Tibial nerve (tissue), 4 donors: ENCODE data around the gene MYO18B. TPM values are rescaled to one million over a fixed set of nuclear protein-coding genes. Genes with fewer than 3 reads are reported as not detected.

Experiments used
- DNase-seq, 2 donors: peaks; one replicate each; pipeline ENCODE4 v3.0.0-alpha.2; 2019; ENCODE audit warnings: low spot score in 2 of 2
- H3K27ac ChIP-seq, 4 donors: fragments of 200-600 bp; sonication (generic) in 3 of 4; one replicate each; pipeline ENCODE4 v1.5.1; 2017 to 2019; ENCODE audit warnings: mild to moderate bottlenecking in 1 of 4
- H3K27me3 ChIP-seq, 2 donors: fragments of 200-600 bp; sonication (generic) in 1 of 2; one replicate each; pipeline versions ENCODE4 v1.5.1 to v1.6.0; 2017 to 2019
- H3K36me3 ChIP-seq, 3 donors: fragments of 200-600 bp; sonication (generic); one replicate each; pipeline ENCODE4 v1.5.1; 2018 to 2019
- H3K4me1 ChIP-seq, 4 donors: fragments of 200-600 bp; sonication (generic) in 3 of 4; one replicate each; pipeline ENCODE4 v1.5.1; 2017 to 2019
- H3K4me3 ChIP-seq, 4 donors: fragments of 200-600 bp; sonication (generic) in 3 of 4; one replicate each; pipeline ENCODE4 v1.5.1; 2017 to 2019; ENCODE audit warnings: mild to moderate bottlenecking in 1 of 4, moderate library complexity in 1 of 4
- H3K9me3 ChIP-seq, 4 donors: fragments of 200-600 bp; sonication (generic) in 3 of 4; one replicate each; pipeline ENCODE4 v1.5.1; 2017 to 2019
- EP300 ChIP-seq, 2 donors: sonication (generic); formaldehyde crosslinking; IDR thresholded peaks; one replicate each; pipeline ENCODE4 v1.6.1; 2017; ENCODE audit warnings: antibody characterized with exemption in 2 of 2, mild to moderate bottlenecking in 1 of 2
- POLR2A ChIP-seq, 2 donors: fragments of 450-650 bp; IDR thresholded peaks; one replicate each; pipeline ENCODE4 v1.6.1; 2017; ENCODE audit warnings: antibody characterized with exemption in 2 of 2, mild to moderate bottlenecking in 2 of 2, moderate library complexity in 2 of 2
- WGBS, 2 donors: methylation state at CpG; one replicate each; pipeline ENCODE4 v1.1.5; 2018; 5-methylcytosine and 5-hydroxymethylcytosine counted together
- total RNA-seq, 4 donors: library from RNA; depleted of rRNA; stranded (reverse); fragments of >200 nt; gene quantifications; one replicate each; pipeline ENCODE4 v1.1.0, GENCODE V29; 2016
- TF ChIP-seq, protein P1 (sequence below), 5 experiments: fragments of 200-600 bp in 3 of 5; fragments of 450-650 bp in 2 of 5; sonication (generic) in 3 of 5; IDR thresholded peaks; one replicate each; pipeline ENCODE4 v1.5.1; 2016 to 2019; ENCODE audit warnings: antibody characterized with exemption in 5 of 5, mild to moderate bottlenecking in 3 of 5, moderate library complexity in 2 of 5

Gene MYO18B
- total RNA-seq, 4 donors from 2014 or later, result under 0.01 TPM; not detected in 2

DNA sequence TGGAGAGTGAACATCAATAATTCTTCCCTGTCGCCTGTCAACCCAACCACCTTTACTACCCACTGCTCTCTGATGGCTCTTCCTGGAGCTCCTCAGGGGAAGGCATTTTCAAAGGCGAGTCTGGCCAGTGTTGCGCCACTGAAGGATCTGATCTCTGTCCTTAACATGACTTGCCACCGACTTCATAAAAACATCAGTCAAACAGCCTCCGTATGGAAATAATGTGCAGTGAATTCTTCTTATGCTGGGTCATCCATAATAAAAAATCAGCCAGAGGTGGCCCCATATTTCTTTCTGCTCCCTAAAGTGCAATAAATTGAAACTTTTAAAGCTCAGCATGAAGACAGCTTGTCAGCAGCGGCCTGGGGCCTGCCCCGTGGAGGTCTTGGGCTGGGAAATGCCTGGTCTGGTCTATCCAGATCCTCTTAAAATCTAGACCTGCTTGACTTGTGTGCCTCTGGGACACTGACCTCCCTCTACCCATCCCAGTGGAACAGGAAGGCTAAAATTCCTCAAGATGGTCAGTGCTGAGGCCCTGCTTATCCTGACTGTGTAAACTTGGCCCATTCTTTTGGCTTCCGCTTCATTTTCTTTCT, 199.5 kb downstream of the MYO18B start:
- WGBS, 2 donors, result 42 to 48% methylated on average over 8 of the region's 8 CpGs
- DNase-seq, result no peak
- H3K9me3 ChIP-seq, result peaks cover 0 to 9% (median 0%) of the 10 kb centered on the region in 4 donors
- H3K4me3 ChIP-seq, result no peak overlapping the region
- TF ChIP-seq POLR2A (IDR thresholded peaks at IDR 0.05) (no peak), EP300 (IDR thresholded peaks at IDR 0.05) (no peak)
- TF ChIP-seq, protein P1, sequence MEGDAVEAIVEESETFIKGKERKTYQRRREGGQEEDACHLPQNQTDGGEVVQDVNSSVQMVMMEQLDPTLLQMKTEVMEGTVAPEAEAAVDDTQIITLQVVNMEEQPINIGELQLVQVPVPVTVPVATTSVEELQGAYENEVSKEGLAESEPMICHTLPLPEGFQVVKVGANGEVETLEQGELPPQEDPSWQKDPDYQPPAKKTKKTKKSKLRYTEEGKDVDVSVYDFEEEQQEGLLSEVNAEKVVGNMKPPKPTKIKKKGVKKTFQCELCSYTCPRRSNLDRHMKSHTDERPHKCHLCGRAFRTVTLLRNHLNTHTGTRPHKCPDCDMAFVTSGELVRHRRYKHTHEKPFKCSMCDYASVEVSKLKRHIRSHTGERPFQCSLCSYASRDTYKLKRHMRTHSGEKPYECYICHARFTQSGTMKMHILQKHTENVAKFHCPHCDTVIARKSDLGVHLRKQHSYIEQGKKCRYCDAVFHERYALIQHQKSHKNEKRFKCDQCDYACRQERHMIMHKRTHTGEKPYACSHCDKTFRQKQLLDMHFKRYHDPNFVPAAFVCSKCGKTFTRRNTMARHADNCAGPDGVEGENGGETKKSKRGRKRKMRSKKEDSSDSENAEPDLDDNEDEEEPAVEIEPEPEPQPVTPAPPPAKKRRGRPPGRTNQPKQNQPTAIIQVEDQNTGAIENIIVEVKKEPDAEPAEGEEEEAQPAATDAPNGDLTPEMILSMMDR (IDR thresholded peaks at IDR 0.05), result no peak
- peaks cover 0 to 3% of the 10 kb centered on the region in 2 donors for H3K27me3 ChIP-seq
- H3K36me3 ChIP-seq, result no peaks in the 10 kb centered on the region
- H3K27ac ChIP-seq, result no peak overlapping the region
- H3K4me1 ChIP-seq, result no peaks in the 10 kb centered on the region

DNA sequence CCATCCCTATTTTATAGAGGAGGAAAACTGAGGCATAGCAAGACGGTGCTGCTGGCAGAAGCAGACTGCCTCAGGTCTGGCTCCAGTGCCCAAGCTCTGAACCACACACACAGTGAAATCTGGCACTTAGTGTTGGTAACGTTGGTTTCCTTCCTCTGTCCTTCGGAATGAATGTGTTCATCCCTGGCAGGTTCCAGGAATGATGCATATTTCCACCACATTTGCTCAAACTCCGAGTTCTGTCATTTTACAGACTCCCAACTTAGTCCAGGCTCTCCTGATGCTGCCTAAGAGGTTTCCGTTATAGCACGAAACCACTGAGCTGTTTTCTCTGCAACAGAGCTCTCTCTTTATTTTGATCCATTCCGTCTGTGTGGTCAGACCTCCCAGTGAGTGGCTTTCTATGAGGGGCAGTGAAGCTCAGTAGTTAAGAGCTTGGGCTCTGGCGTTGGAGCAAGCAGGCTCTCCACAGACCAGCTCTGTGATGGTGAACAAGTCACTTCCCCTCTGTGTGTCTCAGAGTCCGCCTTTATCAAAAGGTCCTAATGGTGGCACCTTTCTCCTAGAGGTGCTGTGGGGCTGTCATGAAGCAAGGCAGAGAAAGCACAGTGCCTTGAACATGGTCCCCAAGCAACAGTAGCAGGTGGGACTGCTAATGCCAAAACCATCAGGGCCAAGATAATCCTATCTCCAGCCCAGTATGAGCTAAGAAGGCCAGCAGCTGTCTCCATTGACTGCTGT, 200.3 kb downstream of the MYO18B start:
- Histone ChIP-seq H3K4me3 (no peak overlapping the region), H3K27me3 (peaks cover 0 to 3% of the 10 kb centered on the region in 2 donors), H3K4me1 (no peaks in the 10 kb centered on the region), H3K36me3 (no peaks in the 10 kb centered on the region), H3K9me3 (peaks cover 0 to 3% (median 0%) of the 10 kb centered on the region in 4 donors), H3K27ac (no peak overlapping the region)
- DNase-seq, result no peak
- TF ChIP-seq EP300 (IDR thresholded peaks at IDR 0.05), result no peak
- WGBS, 2 donors, result 45 to 49% methylated on average over 9 of the region's 9 CpGs

DNA sequence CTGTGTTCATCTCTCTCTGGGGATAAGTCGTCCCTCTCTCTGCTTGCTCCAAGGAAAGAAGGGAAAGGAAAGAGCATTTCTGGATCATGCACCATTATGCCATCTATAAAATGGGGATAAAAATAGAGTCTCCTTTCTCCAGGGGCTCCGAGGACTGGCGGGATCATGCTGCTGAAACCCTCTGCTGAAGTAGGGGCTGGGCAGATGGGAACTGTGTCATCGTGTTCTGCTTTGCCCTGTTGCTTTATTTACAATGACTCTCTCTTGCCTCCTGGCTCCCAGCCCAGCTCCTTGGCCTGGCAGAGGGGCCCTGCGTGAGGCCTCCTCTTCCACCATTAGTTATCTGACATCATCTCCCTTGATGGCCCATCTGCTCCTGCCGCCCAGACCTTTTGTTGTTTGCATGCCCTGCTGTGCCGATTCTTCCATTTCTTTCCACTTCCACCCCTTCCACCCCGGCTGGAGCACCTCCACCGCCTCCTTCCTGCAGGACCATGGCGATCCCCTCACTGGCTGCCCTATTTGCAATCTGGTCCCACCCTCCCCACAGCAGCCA, 200.9 kb downstream of the MYO18B start:
- H3K27ac ChIP-seq, result no peak overlapping the region
- H3K4me1 ChIP-seq, result no peaks in the 10 kb centered on the region
- WGBS, 2 donors, result 19 to 22% methylated on average over 10 of the region's 10 CpGs
- H3K36me3 ChIP-seq, result no peaks in the 10 kb centered on the region
- H3K27me3 ChIP-seq, result peaks cover 0 to 3% of the 10 kb centered on the region in 2 donors
- no peak overlapping the region for H3K4me3 ChIP-seq
- TF ChIP-seq POLR2A (IDR thresholded peaks at IDR 0.05) (no peak), EP300 (IDR thresholded peaks at IDR 0.05) (no peak)
- TF ChIP-seq, protein P1 (IDR thresholded peaks at IDR 0.05), result no peak
- peak in 1 of 2 donors; percentile 31 for DNase-seq
- peaks cover 0 to 3% (median 0%) of the 10 kb centered on the region in 4 donors for H3K9me3 ChIP-seq

DNA sequence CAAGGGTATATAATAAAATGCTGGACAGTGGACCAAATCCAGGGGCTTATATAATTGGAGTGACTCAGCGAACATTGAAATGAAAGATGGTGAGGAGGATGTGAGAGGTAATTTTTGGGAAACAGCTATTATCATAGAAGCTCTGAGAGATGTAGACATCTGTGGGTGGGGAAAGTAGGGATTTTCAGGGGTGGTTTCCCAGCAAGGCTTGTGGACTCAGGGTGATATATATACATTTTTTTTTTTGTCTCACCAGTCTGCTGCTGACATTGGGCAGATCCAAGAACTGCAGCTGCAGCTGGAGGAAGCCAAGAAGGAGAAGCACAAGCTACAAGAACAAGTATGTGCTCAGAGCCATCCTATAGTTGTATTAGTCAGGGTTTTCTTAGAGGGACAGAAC, 208.1 kb downstream of the MYO18B start:
- WGBS, 2 donors, result 69 to 83% methylated on average over 1 of the region's 1 CpG
- TF ChIP-seq POLR2A (IDR thresholded peaks at IDR 0.05) (no peak), EP300 (IDR thresholded peaks at IDR 0.05) (no peak)
- TF ChIP-seq, protein P1 (IDR thresholded peaks at IDR 0.05), result no peak
- H3K27me3 ChIP-seq, result no peaks in the 10 kb centered on the region

DNA sequence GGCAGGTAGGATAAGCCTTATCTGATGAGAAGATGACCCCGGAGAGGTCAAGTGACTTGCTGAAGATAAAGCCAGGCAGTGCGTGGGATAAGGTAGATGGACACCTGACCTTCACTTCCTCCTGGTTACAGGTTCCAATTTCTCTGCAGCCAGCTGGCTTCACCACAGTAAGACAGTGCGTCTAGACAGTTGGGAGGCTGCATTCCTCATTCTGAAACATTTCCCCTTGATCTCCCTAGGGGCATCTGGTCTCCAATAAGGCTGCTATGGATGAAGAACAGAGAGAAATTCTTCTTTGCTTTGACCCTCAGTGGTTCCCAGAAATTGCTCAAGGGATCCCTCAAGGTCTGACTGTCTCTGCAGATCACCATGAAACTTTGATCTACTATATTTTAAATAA, 211.3 kb downstream of the MYO18B start:
- no peaks in the 10 kb centered on the region for H3K36me3 ChIP-seq
- TF ChIP-seq EP300 (IDR thresholded peaks at IDR 0.05) (no peak), POLR2A (IDR thresholded peaks at IDR 0.05) (no peak)
- TF ChIP-seq, protein P1 (IDR thresholded peaks at IDR 0.05), result no peak
- H3K9me3 ChIP-seq, result no peaks in the 10 kb centered on the region
- DNase-seq, result no peak
- H3K4me3 ChIP-seq, result no peak overlapping the region
- no peaks in the 10 kb centered on the region for H3K27me3 ChIP-seq
- no peak overlapping the region for H3K27ac ChIP-seq
- no peaks in the 10 kb centered on the region for H3K4me1 ChIP-seq
- WGBS, 2 donors, result 55 to 58% methylated on average over 3 of the region's 3 CpGs

More for the DNA sequence above, 208.1 kb downstream of the MYO18B start:
- H3K36me3 ChIP-seq, result no peaks in the 10 kb centered on the region
- H3K9me3 ChIP-seq, result peaks cover 0 to 3% (median 0%) of the 10 kb centered on the region in 4 donors
- DNase-seq, result no peak
- H3K4me3 ChIP-seq, result no peak overlapping the region
- H3K27ac ChIP-seq, result no peak overlapping the region
- no peaks in the 10 kb centered on the region for H3K4me1 ChIP-seq
